Astrocyte of the spinal cord (primary cell): ENCODE measurements around the gene ZRANB1.
A peak's percentile ranks its signal among the peaks of the same experiment; 100 is the strongest.

Experiments
- DNase-seq: peaks from one replicate; pipeline ENCODE4 v3.0.0; 2011; ENCODE audit warnings: low read depth, low spot score
- H3K4me3 ChIP-seq: 2 replicates; pipeline ENCODE4 v1.5.1; 2011; ENCODE audit warnings: low read depth, mild to moderate bottlenecking, low read length, moderate library complexity
- in situ Hi-C: cut with HindIII; loops from 2 replicates; pipeline ENCODE4 v1.10.0; 2017; ENCODE audit warnings: low sequenced_read_pairs
- TF ChIP-seq, protein P1 (sequence below): IDR thresholded peaks from 2 replicates; pipeline ENCODE4 v1.5.1; 2012; ENCODE audit warnings: low read depth, mild to moderate bottlenecking, low read length, inconsistent platforms

The ZRANB1 gene

DNA sequence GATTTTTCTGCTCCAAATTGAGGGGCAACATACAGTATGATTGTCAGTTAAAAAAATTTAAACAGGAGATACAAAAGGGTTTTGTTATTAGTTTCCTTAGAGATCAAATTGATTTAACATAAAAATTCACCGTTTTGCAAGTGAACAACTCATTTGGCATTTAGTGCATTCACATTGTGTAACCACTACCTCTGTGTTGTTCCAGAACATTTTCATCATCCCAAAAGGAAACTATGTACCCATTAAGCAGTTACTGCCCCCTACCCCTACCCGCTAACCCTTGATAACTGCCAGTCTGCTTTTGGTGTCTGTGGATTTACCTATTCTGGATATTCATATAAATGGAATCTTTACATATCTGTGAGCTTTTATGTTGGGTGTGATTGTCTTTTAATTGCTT is 3.1 kb downstream of the ZRANB1 start:
- no peak overlapping the region for H3K4me3 ChIP-seq
- peak; percentile 30 for DNase-seq
- in situ Hi-C loops = no loop called here
- TF ChIP-seq, protein P1, sequence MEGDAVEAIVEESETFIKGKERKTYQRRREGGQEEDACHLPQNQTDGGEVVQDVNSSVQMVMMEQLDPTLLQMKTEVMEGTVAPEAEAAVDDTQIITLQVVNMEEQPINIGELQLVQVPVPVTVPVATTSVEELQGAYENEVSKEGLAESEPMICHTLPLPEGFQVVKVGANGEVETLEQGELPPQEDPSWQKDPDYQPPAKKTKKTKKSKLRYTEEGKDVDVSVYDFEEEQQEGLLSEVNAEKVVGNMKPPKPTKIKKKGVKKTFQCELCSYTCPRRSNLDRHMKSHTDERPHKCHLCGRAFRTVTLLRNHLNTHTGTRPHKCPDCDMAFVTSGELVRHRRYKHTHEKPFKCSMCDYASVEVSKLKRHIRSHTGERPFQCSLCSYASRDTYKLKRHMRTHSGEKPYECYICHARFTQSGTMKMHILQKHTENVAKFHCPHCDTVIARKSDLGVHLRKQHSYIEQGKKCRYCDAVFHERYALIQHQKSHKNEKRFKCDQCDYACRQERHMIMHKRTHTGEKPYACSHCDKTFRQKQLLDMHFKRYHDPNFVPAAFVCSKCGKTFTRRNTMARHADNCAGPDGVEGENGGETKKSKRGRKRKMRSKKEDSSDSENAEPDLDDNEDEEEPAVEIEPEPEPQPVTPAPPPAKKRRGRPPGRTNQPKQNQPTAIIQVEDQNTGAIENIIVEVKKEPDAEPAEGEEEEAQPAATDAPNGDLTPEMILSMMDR = no peak

DNA sequence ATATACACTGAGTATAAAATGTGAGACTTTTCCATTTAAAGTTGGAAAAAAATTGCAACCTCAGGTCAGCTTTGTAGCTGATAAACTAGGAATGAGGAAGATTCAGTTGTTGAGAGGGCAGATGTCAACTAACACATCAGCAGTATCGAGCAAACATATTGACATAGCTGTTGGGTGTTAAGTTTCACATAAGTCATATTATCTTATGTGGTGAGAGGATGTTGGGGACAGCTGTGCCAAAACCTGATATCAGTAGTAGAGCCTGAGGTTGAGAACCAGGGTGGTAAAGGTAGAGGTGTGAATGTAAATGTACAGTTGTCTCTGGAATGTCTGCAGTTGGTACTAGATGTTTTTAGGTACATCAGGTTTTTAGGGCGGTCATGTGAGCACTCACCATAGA is 5.0 kb downstream of the ZRANB1 start:
- TF ChIP-seq, protein P1 = no peak
- no peak overlapping the region for H3K4me3 ChIP-seq
- in situ Hi-C loops = no loop called here
- no peak for DNase-seq

DNA sequence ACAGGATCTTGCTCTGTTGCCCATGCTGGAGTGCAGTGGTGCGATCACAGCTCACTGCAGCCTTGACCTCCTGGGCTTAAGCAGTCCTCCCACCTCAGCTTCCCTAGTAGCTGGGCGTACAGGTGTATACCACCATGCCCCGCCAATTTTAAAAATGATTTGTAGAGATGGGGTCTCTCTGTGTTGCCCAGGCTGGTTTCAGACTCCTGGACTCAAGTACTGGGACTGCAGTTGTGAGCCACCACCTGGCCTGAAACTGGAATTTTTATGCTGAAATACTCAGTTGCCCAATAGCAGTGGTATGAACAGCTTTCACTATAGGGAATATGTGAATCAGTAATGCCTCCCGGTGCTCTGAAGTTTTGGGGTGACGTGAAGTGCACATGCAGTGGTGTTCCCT is 7.6 kb downstream of the ZRANB1 start:
- in situ Hi-C loops = no loop called here
- TF ChIP-seq, protein P1 = no peak
- DNase-seq = no peak
- no peak overlapping the region for H3K4me3 ChIP-seq

DNA sequence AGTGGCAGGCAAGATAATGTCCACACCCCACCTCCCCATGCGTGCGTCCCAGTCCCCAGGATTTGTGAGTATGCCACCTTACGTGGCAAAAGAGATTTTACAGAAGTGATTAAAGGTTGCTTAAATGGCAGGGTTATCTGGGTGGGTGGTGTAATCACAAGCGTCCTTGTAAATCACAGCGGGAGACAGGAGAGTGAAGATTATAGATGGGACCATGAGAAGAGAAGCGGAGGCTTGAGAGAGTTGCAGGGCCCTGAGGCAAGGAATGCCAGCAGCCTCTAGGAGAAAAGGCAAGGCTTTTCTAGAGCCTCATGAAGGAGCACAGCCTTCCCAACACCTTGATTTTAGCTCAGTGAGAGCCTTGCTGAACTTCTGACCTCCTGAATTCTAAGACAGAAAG is 10.2 kb downstream of the ZRANB1 start:
- no peak overlapping the region for H3K4me3 ChIP-seq
- TF ChIP-seq, protein P1 = no peak
- DNase-seq = no peak
- in situ Hi-C loops = no loop called here

DNA sequence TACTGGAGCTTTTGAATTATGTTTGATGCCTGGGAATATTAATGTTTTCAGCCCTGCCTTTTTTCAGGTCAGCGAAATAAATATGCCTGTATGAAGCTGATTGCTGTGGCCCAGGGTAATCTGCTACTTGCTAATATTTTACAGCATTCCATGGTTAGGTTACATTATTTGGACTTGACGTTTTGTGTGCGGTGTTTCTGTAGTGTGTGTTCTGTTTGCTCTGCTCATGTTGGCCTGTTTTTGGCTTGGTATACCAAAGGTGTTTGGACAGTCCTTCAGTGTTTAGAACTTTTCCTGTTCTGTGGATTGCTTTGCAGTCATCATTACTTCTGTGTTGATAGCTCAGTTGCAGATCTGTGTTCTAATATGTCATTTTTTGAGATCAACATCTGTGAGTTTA is 11.5 kb downstream of the ZRANB1 start:
- DNase-seq = no peak
- TF ChIP-seq, protein P1 = no peak
- in situ Hi-C loops = no loop called here
- H3K4me3 ChIP-seq = no peak overlapping the region

DNA sequence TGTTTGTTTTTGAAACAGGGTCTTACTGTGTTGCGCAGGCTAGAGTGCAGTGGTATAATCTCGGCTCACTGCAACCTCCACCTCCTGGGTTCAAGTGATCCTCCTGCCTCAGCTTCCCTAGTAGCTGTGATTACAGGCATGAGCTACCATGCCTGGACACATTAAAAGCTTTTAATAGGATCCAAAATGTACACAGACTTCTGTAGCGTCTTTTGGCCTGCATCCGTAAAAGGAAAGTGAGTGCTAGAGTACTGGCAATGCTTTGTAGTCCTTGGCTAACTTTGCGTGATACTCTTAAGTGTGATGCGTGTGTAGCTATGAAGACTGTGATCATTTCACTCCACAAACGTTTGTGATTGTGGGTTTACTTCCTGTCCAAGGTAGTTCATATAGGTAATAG is 13.3 kb downstream of the ZRANB1 start:
- H3K4me3 ChIP-seq = no peak overlapping the region
- in situ Hi-C loops = no loop called here
- TF ChIP-seq, protein P1 = no peak
- DNase-seq = no peak

DNA sequence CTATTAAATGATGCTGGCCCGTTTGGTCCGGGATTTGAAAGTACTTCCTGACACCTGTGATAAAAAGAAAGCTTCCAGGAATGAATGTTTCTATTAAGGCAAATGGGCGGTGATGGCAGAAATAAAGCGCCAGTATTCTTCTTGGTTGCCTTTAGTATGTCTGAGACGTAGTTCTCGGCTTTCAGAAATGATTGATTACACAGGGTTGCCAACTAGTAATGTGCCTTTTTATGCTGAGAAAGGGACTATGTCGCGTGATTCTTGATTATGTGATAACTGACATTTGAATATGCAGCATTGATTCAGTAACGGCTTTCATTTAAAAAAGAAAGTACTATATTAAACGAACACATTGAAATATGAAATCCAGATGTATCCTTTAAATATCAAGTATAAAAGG is 13.9 kb downstream of the ZRANB1 start:
- in situ Hi-C loops = no loop called here
- TF ChIP-seq, protein P1 = no peak
- no peak for DNase-seq
- H3K4me3 ChIP-seq = no peak overlapping the region
